Superior temporal gyrus (tissue), 1 donor: Measurements from ENCODE around the gene CFAP45.

Source experiments
- DNase-seq: peaks from one replicate; pipeline ENCODE4 v3.0.0-alpha.2; 2016; ENCODE audit errors: extremely low spot score

CFAP45 gene

DNA sequence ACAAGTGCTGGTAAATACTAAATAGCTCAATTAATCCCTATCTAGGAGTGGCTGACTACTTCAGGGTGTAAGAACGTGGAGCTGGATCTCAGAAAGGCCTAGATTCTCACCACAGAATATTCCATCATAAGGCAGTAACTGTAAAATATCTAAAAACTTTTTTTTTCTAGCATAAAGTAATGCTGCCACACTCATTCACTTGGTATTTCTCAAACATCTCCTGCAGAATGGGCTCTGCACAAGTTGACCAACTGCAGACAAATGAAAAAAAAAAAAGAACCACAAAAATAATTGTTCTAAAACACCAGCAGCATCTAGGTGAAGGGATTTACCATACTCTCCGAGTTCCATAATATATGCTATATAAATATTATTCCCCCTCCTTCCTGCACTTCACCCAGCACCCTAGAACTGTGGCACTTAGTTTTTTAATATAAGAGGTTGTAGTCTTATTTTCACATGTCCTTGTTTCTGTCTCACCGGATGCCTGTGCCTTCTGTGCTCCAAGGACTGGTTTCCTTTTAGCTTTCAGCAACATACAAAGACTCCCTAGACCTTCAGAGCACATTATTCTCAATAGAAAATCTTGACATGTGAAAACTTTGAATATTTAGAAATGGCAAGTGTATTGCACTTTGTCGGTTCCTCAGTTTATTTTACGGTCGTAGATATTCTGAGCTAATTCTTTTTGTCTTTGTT lies 46.4 kb downstream of the CFAP45 start:
- DNase-seq: peak; percentile 15

DNA sequence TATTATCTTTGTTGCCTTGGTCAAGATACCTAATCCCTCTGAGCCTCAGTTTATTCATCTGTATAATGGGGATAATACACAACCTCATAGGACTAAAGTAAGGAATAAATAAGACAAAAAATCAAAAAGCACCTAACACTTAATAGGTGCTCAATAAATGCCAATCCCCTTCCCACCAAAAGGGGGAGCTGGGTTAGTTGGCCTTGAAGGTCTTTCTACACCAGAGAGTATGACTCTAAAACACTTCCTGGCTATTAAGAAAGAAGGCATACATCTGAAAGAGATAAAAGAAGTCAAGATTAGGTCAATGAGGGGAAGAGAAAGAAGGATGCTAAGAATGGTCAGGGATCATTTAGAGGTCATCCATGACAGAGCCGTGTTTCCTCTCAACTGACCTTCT lies 48.6 kb downstream of the CFAP45 start:
- no peak for DNase-seq

DNA sequence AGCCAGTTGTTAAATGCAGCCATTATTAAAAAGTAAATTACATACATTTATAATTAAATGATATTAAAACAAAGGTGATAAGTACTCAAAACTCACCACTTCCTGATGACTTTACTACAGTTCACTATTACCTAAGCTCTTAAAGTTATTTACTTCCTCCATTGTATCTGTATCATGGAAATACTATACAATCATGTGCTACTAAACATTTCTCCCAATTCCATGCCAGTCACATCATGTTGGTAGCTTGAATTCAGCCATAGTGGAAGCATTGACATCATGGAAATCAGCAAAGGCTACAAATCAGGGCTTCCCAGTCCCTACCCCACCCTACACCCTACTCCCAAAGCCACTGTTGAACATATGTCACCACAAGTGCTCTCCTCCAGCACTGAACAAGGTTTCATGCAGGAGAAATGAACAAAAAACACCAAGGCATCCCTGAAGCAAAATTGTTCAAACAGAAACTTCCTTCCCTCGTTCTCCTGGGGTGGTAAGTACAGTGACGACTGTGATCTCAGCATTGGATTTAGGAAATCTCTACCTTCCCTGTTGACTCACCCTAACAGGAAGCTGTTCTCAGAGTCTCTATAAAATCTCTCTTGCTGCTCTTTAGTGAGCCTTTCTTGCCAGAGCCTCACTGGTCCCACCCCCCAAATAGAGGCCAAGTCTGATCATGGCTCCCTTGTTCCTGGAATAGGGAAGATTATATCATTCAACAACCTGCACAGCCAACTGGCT lies 50.2 kb downstream of the CFAP45 start:
- DNase-seq: no peak

DNA sequence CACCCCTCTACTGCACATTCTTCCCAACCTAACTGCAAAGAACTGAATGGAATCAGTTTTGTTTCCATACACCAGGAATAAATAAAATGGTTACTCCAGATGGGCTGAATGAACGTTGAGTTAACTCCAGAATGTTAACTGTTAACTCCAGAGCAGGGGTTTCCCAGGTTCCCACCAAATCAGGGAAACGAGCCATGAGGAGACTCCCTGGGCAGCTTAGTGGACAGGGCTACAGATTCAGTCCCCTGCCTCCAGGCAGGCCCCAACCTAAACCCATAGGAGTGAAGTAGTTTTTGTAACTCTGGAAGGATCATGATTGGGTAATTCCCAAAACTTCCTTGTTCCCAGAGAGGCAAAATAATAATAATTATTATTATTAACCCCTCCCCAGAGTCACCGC lies 51.6 kb downstream of the CFAP45 start:
- no peak for DNase-seq

DNA sequence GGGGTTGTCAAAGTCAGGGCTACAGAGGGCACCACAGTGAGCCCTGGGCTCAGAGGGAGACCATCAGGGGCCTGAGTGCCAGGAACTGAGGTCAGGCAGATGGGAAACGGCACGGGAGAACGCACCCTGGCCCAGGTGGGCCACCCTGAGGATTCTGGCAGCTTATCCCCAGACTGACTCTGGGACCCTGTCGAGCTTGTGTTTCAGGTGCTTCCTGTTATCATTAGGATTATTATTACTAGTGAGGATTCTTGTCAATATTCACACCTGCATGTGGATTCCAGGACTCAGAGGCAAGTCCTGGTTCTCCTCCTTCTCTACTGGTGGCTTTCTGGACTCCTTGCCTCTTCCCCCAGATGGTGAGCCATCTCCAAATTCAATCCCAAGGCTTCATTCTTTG lies 52.7 kb downstream of the CFAP45 start:
- no peak for DNase-seq

DNA sequence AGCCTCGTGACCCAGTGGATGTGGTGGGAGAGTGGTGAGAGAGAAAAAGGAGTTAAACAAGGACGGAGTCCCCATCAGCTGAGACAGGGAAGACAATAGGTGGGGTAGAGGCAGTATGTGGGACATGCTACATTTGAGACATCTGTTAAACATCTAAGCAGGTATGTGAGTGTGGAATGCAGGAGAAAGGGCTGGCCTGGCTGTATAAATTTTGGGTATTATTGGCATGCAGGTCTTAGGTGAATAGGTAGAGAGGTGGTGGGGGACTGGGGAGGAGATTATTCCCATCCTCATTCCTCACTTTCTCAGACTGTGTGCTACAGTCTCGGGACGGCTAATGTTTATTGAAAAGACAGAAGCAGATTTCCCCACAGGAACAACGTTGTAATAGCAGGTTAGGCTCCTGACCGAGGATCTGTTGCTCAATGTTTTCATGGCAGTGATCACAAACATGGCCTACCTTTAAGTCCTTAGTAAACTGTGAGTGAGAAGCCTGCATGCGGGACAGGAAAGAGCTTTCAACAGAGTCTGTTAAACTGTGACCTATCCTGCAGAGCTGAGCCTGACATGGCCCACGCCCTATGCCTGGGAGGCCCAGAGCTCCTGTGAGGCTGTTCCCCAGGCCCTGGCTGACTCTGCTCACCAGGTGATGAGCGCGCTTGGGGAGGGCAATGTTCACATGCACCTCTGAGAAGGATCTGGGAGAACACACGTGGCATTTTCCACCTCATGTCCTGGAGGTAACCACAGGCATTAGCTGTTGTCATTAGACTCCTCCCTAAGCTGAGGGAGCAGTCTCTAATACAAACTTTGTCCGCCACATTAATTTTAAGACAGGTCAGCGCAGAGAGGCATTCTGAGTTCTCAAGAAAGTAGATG lies 54.0 kb downstream of the CFAP45 start:
- no peak for DNase-seq

DNA sequence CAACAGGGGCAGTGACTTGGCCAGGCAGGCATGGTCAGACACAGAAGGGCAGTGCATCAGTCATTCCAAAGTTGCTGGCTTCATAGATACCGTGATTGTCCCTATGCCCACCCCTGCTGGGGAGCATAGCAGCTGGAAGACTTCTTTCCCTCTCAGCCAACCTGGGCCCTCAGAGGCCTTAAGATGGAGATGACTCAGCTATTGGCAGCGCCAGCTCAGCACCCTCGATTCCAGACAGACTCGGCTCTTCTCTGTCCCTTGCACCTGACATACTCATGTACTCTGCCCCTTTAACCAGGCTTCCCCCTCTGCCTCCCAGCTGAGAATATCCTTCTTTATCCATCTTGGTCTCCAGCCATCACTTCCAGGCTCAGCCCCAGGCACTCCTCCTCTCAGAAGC lies 56.5 kb downstream of the CFAP45 start:
- no peak for DNase-seq

DNA sequence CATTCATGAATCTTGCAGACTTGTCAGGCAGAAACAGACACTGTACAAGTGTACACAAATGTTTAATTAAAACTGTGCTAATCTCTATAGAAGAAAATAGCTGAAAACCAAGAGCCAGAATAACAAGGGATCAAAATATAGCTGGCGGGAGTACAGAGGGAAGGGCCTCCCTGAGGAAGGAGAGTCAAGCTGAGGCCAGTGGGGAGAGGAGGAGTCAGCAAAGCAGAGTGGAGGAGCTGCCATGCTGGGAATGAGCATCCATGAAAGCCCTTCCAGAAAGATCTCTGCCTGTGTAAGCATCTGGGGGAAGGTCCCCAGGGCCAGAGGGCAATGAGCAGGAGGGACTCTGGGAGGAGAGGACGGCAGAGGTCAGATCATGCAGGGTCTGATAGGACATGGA lies 58.2 kb downstream of the CFAP45 start:
- no peak for DNase-seq

DNA sequence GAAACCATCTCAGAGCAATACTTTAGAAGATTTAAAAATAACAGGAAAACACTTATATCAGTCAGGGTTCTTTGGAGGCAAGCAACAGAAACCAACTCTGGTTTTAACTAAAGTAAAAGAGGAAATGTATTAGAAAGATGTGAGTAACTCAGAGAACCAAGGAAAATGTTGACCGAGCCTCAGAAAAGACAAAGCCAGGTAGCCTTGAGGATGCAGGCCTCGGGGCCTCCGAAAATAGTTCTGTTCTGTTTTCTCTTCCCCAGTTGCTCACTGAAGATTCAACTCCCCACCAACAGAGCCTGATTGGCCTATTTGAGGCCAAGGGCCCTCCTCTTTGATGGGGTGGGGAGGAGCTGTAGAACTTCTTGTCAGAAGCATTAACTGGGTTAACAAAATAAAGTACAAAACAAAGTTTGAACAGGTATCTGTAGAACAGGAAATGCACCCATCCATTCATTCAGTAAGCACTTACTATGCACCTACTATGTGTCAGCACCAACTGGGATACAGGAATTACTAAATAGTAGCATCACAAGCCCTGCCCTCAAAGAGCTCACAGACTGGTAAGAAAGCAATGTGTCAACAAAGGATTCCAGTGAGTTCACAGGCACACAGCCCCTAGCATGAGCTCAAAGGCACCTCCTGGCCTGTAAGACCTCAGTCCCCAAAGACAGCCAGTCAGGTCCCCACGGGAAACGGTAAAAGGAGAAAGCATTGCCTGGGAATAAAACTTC lies 60.7 kb downstream of the CFAP45 start:
- no peak for DNase-seq

DNA sequence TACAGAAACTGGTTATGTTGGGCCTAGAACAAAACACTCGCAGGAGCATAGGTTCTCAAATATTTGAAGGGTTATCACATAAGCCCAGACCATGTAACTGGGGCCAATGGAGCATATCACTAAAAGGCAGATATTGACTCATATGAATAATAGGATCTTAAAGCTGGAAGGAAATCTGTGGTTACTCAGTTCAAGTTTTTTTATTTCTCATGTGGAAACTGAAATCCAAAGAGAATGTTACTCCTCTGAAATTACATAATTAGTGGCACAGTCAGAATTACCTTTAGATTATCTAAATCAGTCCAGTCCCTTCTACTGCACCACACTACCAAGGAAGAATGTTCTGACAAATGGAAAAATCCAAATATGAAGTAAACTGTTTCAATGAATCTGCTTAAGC lies 61.2 kb downstream of the CFAP45 start:
- no peak for DNase-seq

DNA sequence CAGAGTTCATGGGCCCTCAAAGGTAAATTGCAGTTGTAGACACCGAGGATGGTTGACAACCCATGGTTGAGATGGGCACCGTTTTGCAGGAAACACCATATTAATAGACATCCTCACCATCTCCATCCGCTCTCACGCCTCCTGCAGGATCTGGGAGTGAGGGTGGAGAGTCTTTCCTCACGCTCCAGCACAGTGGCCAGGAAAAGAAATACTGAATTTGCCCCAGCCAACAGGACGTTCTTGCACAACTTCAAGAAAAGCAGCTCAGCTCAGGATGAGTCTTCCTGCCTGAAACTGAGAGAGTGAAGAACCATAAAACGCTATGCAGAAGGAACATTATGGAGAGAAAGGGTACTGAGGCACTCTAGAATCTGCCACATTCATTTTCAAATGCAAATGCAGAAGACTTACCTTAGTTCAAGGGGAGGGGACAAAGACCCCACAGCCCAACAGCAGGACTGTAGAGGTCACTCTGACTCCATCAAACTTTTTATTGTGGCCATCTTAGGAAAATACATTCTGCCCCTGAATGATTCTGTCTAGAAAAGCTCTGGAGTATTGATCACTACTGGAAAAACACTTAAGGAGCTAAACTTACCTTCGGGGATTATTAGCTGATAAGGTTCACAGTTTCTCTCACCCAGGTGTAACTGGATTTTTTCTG lies 64.0 kb downstream of the CFAP45 start:
- DNase-seq: no peak

DNA sequence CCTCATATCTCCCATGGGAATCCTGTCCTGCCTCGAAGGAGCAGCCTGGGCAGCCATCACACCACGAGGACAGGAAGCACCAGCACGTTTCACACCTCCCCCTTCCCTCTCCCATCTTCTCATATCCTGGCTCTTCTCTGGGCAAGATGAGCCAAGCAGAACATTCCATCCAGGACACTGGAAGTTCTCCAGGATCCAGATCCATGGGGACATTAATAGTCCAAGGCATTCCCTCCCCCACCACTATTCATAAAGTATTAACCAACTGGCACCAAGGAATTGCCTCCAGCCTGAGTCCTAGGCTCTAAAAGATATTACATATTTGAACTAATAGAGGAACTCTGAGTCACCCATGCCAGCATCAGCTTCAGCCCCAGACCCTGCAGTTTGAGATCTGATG lies 64.6 kb downstream of the CFAP45 start:
- no peak for DNase-seq

DNA sequence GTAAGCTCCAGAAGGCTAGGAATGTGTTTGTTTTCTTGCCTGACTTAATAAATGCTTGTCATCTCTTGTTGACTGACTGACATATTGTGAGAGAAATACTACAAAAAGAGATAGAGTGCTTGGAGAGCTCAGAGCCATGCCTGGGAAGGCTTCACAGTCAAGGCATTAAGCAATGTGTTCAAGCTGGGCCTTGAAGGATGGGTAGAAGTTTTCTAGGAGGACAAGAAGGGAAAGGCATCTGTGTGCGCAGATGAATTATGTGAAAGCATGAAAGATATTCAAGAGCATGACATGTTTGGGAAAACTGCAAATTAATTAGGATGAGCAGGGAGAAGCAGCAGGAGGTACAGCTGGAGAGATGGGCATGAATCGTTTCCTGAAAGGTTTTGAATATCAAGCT lies 67.7 kb downstream of the CFAP45 start:
- DNase-seq: no peak

DNA sequence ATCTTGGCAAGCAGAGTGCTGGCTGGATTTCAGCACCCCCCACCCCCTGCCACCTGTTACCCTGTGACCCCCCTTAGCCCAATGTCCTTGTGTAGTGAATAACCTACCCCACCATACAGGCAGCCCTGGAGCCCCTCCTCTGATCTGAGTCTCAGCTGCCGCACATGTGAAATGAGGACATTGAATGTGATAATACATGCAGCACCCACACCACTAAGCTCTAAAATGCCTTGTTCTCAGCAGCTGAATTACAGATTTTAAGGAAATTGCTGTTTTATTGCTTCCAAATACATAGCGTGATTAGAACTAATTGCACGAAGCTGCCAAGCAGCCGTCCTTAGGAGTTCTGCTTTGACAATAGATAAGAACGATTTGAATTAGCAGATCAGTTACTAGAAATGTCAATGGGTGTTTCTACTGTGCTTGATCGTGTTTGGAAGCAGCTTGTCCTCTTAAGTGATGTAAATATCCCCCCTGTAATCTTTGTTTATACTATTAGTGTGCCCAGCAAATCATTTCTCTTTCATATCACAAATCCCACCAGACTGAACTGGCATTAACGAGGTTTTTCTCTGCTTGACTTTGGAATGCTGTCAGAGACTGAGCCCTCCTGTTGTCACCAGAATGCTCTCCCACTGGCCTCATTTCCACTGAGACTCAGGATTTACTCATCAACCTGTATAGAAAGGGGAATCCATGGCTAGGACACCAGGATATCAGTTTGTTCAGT lies 68.4 kb downstream of the CFAP45 start:
- DNase-seq: peak; percentile 23

DNA sequence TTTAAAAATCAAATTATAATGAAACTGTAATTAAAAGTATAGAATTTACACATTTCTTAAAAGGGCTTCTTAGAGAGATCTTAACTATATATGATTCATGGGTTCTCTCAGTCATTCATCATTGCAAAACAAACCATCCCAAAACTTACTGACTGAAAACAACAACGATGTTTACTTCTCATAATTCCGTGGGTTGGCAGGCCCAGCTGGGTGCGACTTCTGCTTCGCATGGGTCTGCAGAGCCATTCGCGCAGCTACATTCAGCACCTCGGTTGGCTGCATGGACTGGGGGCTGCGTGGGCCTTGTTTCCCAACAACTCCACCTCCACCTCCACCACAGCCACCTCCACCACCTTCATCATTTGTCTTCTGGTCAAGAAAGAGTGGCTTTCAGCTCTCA lies 69.2 kb downstream of the CFAP45 start:
- DNase-seq: no peak

DNA sequence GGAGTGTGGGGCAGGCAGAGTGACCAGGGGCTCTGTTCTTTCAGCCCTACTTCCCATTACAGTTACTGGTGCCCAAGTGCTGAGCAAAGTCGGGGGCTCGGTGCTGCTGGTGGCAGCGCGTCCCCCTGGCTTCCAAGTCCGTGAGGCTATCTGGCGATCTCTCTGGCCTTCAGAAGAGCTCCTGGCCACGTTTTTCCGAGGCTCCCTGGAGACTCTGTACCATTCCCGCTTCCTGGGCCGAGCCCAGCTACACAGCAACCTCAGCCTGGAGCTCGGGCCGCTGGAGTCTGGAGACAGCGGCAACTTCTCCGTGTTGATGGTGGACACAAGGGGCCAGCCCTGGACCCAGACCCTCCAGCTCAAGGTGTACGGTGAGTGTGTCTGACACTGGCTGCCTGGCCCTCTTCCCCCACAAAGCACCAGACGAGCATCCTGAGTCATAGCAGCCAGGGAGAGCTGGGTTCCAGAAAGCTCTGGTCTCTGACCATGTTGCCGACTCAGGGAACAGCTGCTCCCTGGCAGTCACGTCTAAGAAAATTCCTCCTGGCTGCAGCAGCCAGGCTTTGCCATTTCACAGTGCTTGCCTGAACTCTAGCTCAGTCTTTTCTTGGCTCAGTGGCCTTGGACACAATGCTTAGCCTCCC lies 70.0 kb downstream of the CFAP45 start:
- no peak for DNase-seq

DNA sequence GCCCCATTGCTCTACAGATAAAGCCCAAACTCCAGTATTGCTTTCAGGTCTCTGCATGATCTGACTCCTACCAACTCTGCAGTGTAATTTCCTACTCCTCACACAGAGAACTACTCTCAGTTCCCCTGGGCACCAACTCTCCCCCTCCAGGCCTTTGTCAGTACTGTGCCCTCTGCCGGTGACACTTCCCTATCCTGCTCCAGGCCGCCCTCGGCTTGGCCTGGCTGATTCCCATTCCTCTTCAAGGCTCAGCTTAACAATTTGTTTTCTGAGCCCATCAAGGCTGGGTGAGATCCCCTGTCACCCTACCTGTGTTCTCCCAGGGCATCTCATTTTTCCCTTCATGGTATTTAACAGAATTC lies 70.7 kb downstream of the CFAP45 start:
- DNase-seq: peak; percentile 31

DNA sequence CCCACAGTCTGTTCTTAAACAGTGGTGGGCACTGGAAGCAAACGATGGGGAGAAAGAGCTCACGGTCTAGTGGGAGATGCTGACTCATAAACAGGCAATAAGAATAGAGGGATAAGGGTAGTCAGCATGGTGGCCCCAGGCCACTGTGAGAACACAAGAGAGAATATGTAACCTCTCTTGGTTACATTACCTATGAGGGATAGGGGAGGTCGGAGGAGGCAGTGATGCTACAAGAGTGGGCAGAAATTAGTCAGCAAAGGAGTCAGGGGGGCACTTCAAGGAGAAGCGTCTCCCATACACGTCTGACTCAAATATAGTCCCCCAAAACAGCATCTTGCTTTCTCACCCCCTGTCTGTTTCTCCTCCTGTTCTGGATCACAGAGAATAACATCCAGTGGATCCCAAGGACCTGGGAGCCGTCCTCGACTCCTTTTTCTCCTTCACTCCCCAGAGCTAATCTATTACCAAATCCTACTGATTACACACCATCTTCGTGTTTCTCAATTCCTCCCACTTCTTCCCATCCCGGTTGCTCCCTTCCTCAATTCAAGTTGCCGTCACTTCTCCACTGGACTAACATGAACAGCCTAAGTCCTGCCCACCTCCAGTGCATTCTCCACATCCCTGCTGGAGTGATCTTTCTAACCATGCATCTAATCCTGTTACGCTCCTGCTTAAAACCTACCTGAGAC lies 71.2 kb downstream of the CFAP45 start:
- DNase-seq: no peak

DNA sequence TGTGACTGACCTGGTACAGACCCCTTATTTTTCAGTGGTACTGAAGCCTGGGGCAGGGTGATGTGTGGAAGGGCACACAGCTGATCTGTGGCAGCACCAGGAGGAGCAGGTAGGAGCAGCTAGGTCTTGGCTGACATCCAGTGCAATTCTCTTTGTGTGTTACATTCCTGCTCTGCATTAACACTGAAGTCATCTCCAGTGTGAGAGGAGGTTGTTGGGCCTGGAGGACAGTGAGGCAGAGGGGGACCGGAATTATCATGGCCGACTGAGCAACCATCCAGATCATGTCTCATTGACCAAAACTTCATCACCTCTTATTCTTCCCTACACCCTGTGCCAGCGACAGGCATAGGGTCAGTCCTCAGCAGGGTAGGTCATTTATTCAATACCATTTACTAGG lies 71.8 kb downstream of the CFAP45 start:
- DNase-seq: no peak

DNA sequence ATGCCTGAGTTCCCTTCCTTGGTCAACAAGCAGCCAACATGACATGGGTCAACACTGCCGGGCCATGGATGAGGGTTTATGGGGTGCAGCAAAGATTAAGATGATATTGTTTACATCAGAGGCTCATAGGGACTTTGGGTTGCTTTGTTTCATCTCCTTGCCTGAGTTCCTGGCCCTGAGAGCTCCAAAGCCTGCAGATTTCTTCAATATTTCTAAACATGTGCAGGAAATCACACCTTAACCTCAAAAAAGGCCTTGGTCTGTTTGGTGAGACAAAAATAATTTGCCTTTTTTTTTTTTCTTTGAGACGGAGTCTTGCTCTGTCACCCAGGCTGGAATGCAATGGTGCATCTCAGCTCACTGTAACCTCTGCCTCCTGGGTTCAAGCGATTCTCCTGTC lies 72.4 kb downstream of the CFAP45 start:
- DNase-seq: no peak
